Astrocyte of the spinal cord (primary cell): ENCODE results near the gene APOL1.
"Not testable (repeated sequence)": the region's sequence is repeated elsewhere in the genome, so short reads cannot be mapped to it uniquely, and the experiment has no call there.

Experiments used
- DNase-seq: peaks from one replicate; pipeline ENCODE4 v3.0.0; 2011; ENCODE audit warnings: low read depth, low spot score
- H3K4me3 ChIP-seq: 2 replicates; pipeline ENCODE4 v1.5.1; 2011; ENCODE audit warnings: low read depth, mild to moderate bottlenecking, low read length, moderate library complexity
- CTCF ChIP-seq: IDR thresholded peaks from 2 replicates; pipeline ENCODE4 v1.5.1; 2012; ENCODE audit warnings: low read depth, mild to moderate bottlenecking, low read length, inconsistent platforms
- in situ Hi-C: cut with HindIII; loops from 2 replicates; pipeline ENCODE4 v1.10.0; 2017; ENCODE audit warnings: low sequenced_read_pairs

Gene APOL1

GRCh38 chr22:36244522-36245391 lies 8.2 kb upstream of the APOL1 start:
- DNase-seq, result peak; percentile 46
- TF ChIP-seq CTCF, result no peak
- in situ Hi-C loops, result no loop called here

GRCh38 chr22:36245805-36246356 lies 7.1 kb upstream of the APOL1 start:
- in situ Hi-C loops, result no loop called here
- no peak overlapping the region for H3K4me3 ChIP-seq
- no peak for TF ChIP-seq CTCF

More at GRCh38 chr22:36244522-36245391, 8.2 kb upstream of the APOL1 start:
- H3K4me3 ChIP-seq, result no peak overlapping the region

GRCh38 chr22:36246718-36247117 lies 6.2 kb upstream of the APOL1 start:
- no peak overlapping the region for H3K4me3 ChIP-seq
- in situ Hi-C loops, result no loop called here
- DNase-seq, result no peak
- no peak for TF ChIP-seq CTCF

More at GRCh38 chr22:36245805-36246356, 7.1 kb upstream of the APOL1 start:
- no peak for DNase-seq

GRCh38 chr22:36247955-36248354 lies 5.0 kb upstream of the APOL1 start:
- no peak for TF ChIP-seq CTCF
- no peak overlapping the region for H3K4me3 ChIP-seq
- no peak for DNase-seq
- in situ Hi-C loops, result no loop called here

- DNase-seq, result no peak
- TF ChIP-seq CTCF, result no peak
- in situ Hi-C loops, result no loop called here
- H3K4me3 ChIP-seq, result no peak overlapping the region
Observed at GRCh38 chr22:36249160-36249559, 3.8 kb upstream of the APOL1 start.

- DNase-seq, in situ Hi-C loops, H3K4me3 ChIP-seq: not testable (repeated sequence)
Observed at GRCh38 chr22:36250292-36250960, 2.5 kb upstream of the APOL1 start.

GRCh38 chr22:36251979-36252608 lies 839 bp upstream of the APOL1 start:
- in situ Hi-C loops, H3K4me3 ChIP-seq, DNase-seq: not testable (repeated sequence)
